T-helper 2 cell treated with Interferon-gamma antibody and Interleukin-4, amounts not matched to agents 5 μg/mL and 100 μg/mL, for 36 hours (primary cell): ENCODE data around the gene CSTF2T.
A peak's percentile ranks its signal among the peaks of the same experiment; 100 is the strongest.
"Not testable (repeated sequence)": the region's sequence is repeated elsewhere in the genome, so short reads cannot be mapped to it uniquely, and the experiment has no call there.

Experiments used
- DNase-seq: peaks from one replicate; pipeline ENCODE4 v3.0.0; 2021; ENCODE audit warnings: low spot score
- H3K27ac Mint-ChIP-seq: one replicate; pipeline ENCODE4 v1.8.0; 2021; ENCODE audit warnings: mild to moderate bottlenecking, mixed read lengths
- H3K27me3 Mint-ChIP-seq: one replicate; pipeline ENCODE4 v1.8.0; 2021; ENCODE audit warnings: low read depth, mixed read lengths
- H3K36me3 Mint-ChIP-seq: one replicate; pipeline ENCODE4 v1.8.0; 2021; ENCODE audit warnings: low read depth, mixed read lengths
- H3K4me1 Mint-ChIP-seq: one replicate; pipeline ENCODE4 v1.8.0; 2021; ENCODE audit warnings: low read depth, mixed read lengths
- H3K4me3 Mint-ChIP-seq: one replicate; pipeline ENCODE4 v1.8.0; 2022; ENCODE audit warnings: mild to moderate bottlenecking, moderate library complexity, mixed read lengths
- H3K9me3 Mint-ChIP-seq: one replicate; pipeline ENCODE4 v1.8.0; 2021; ENCODE audit warnings: mixed read lengths

CSTF2T gene

GRCh38 chr10:51709324-51709972 lies 10.1 kb upstream of the CSTF2T start:
- H3K9me3 Mint-ChIP-seq: peaks cover 6% of the 10 kb centered on the region
- no peak for DNase-seq
- no peaks in the 10 kb centered on the region for H3K27me3 Mint-ChIP-seq
- H3K27ac Mint-ChIP-seq: peak overlapping the region; percentile 15
- H3K4me1 Mint-ChIP-seq: peaks cover 55% of the 10 kb centered on the region
- peak overlapping the region; percentile 22 for H3K4me3 Mint-ChIP-seq
- H3K36me3 Mint-ChIP-seq: peaks cover 4% of the 10 kb centered on the region

DNA sequence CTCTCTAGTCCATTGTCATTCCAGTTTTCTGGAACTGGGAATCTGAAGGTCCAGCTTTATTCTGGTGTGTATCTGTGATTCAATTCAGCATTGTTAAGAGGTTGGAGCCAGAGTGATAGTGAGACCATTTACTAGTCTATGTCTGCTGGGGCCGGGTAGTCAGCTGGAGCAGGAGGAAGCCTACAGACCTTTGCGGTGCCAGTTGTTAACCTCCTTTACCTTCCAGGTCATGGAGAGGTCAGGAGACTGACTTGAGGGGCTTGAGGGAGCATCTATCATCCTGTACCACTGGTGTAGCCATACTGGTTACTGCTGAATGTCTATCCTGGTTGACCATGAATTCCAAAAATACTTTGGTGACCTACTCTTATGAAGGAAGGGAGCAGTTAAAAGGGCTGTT lies 9.2 kb upstream of the CSTF2T start:
- Mint-ChIP-seq H3K4me3 (peak overlapping the region; percentile 58), H3K27ac (peak overlapping the region; percentile 72), H3K36me3 (peaks cover 4% of the 10 kb centered on the region), H3K9me3 (peaks cover 6% of the 10 kb centered on the region), H3K27me3 (no peaks in the 10 kb centered on the region), H3K4me1 (peaks cover 58% of the 10 kb centered on the region)
- DNase-seq: no peak

DNA sequence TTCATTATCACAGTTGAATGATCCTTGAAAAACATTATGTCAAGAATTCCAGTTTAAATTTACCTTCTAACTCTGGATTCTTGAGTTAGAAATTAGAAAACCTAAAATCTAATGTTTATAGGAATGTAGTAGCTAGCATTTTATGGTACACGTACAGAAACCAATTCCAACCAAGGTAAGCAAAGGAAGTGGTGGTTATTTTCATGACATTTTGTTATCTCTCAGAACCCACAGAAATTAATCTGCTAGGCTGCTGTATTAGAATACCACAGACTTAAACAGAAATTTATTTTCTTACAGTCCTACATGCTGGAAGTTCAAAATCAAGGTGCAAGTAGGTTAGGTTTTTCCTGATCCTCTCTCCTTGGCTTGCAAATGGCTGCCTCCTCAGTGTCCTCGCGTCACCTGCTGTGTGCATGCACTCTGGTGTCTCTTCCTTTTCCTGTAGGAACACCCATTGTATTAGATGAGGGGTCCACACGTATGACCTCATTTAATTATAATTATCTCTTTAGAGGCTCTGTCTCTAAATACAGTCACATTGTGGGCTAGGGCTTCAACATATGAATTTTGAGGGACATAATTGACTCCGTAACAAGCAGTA lies 8.5 kb upstream of the CSTF2T start:
- peaks cover 6% of the 10 kb centered on the region for H3K9me3 Mint-ChIP-seq
- H3K36me3 Mint-ChIP-seq: peaks cover 8% of the 10 kb centered on the region
- H3K27ac Mint-ChIP-seq: peak overlapping the region; percentile 72

DNA sequence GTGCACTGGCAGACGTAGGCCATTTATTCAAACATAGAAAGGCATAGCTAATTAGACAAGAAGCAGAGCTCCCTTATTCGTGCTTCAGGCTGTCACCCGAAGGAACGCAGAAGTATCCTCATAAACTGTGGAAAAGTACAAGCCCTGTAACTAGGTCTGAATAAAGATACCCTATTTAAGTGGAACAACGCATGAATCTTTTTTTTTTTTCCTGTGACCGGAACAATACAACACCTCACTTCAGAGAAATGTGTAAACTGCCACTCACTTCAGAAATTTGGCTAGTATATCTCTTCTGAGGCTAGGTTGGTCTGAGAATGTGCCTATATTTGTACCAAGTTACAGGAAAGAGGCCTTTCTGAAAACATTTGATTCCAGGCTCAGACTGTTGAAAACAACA lies 8.0 kb upstream of the CSTF2T start:
- peaks cover 10% of the 10 kb centered on the region for H3K36me3 Mint-ChIP-seq
- no peaks in the 10 kb centered on the region for H3K27me3 Mint-ChIP-seq
- H3K27ac Mint-ChIP-seq: peak overlapping the region; percentile 72
- no peak for DNase-seq
- H3K4me3 Mint-ChIP-seq: peak overlapping the region; percentile 58
- H3K9me3 Mint-ChIP-seq: peaks cover 6% of the 10 kb centered on the region
- H3K4me1 Mint-ChIP-seq: peaks cover 60% of the 10 kb centered on the region

More for the DNA sequence above, 8.5 kb upstream of the CSTF2T start:
- no peak for DNase-seq
- Mint-ChIP-seq H3K27me3 (no peaks in the 10 kb centered on the region), H3K4me1 (peaks cover 60% of the 10 kb centered on the region), H3K4me3 (peak overlapping the region; percentile 58)

GRCh38 chr10:51706225-51706624 lies 6.8 kb upstream of the CSTF2T start:
- peaks cover 16% of the 10 kb centered on the region for H3K36me3 Mint-ChIP-seq
- DNase-seq: no peak
- peaks cover 56% of the 10 kb centered on the region for H3K4me1 Mint-ChIP-seq

GRCh38 chr10:51705774-51706173 lies 6.4 kb upstream of the CSTF2T start:
- peaks cover 57% of the 10 kb centered on the region for H3K4me1 Mint-ChIP-seq
- no peak for DNase-seq
- H3K27ac Mint-ChIP-seq: no peak overlapping the region
- H3K4me3 Mint-ChIP-seq: no peak overlapping the region
- H3K27me3 Mint-ChIP-seq: no peaks in the 10 kb centered on the region
- H3K36me3 Mint-ChIP-seq: peaks cover 17% of the 10 kb centered on the region
- peaks cover 4% of the 10 kb centered on the region for H3K9me3 Mint-ChIP-seq

More at GRCh38 chr10:51706225-51706624, 6.8 kb upstream of the CSTF2T start:
- Mint-ChIP-seq H3K9me3 (peaks cover 4% of the 10 kb centered on the region), H3K27ac (no peak overlapping the region), H3K27me3 (no peaks in the 10 kb centered on the region), H3K4me3 (no peak overlapping the region)

- Mint-ChIP-seq H3K27me3 (no peaks in the 10 kb centered on the region), H3K4me1 (peaks cover 51% of the 10 kb centered on the region), H3K36me3 (peaks cover 53% of the 10 kb centered on the region), H3K4me3 (peak overlapping the region; percentile 98), H3K9me3 (no peaks in the 10 kb centered on the region), H3K27ac (peak overlapping the region; percentile 100)
- DNase-seq: no peak
Measured at GRCh38 chr10:51700228-51700817, 928 bp upstream of the CSTF2T start.

DNA sequence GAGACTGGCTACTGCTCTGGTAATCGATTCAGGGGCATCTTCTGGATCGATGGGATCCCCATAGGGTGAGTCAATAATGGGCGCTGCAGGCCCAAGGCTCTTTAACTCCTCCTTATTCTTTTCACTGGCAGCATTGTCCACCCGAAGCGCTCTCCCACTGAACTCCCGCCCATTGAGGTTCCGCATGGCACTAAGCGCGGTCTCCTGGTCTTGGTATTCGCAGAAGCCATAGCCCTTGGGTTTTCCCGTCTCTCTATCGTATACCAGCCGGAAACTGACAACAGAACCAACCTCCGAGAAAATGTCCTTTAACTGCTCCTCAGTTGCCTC lies 285 bp downstream of the CSTF2T start:
- Mint-ChIP-seq H3K27me3 (no peaks in the 10 kb centered on the region), H3K36me3 (peaks cover 60% of the 10 kb centered on the region), H3K9me3 (no peaks in the 10 kb centered on the region), H3K4me3 (peak overlapping the region; percentile 98), H3K4me1 (peaks cover 52% of the 10 kb centered on the region), H3K27ac (peak overlapping the region; percentile 100)
- no peak for DNase-seq

- H3K4me1 Mint-ChIP-seq: peaks cover 52% of the 10 kb centered on the region
- no peaks in the 10 kb centered on the region for H3K9me3 Mint-ChIP-seq
- no peaks in the 10 kb centered on the region for H3K27me3 Mint-ChIP-seq
- peak overlapping the region; percentile 98 for H3K4me3 Mint-ChIP-seq
- DNase-seq: no peak
- H3K27ac Mint-ChIP-seq: peak overlapping the region; percentile 100
- peaks cover 60% of the 10 kb centered on the region for H3K36me3 Mint-ChIP-seq
Measured at GRCh38 chr10:51698473-51699063, 827 bp downstream of the CSTF2T start.

- Mint-ChIP-seq H3K4me1 (peaks cover 42% of the 10 kb centered on the region), H3K27ac (no peak overlapping the region), H3K4me3 (peak overlapping the region; percentile 49), H3K36me3 (peaks cover 47% of the 10 kb centered on the region), H3K9me3 (no peaks in the 10 kb centered on the region), H3K27me3 (no peaks in the 10 kb centered on the region)
- no peak for DNase-seq
Measured at GRCh38 chr10:51696251-51696650, 3.1 kb downstream of the CSTF2T start.

DNA sequence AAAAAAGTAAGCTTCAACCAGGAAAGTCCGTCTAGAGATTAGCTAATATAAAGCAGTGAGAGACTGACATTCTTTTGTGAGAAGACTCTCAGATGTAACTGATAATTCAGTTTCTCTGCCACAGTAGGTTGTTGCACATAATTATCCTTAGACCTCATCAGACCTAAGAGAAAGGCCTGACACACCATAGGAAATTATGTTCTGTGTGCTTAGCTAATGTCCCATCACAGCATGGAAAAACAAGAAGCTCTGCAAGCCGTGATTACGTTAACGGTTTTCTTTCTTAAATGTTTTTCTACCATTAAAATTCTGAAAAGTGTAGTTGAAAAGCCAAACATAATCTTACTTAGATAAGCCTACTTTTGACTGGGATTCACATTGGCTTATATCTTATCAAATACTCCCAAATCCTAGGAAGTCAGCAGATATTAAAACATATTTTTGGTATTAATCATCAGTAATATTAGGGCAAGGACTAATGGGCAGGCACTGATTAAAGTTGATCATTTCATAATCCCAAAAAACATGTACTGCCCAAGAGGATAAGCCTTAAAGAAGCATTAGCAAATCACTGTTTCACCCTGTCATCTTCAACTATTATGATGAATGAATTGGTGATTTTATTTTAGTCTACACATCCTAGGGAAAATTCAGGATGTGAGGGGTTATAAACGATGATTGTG lies 5.2 kb downstream of the CSTF2T start:
- H3K4me3 Mint-ChIP-seq: no peak overlapping the region
- H3K4me1 Mint-ChIP-seq: peaks cover 35% of the 10 kb centered on the region
- H3K27ac Mint-ChIP-seq: no peak overlapping the region
- H3K27me3 Mint-ChIP-seq: no peaks in the 10 kb centered on the region
- no peak for DNase-seq
- peaks cover 7% of the 10 kb centered on the region for H3K9me3 Mint-ChIP-seq
- H3K36me3 Mint-ChIP-seq: peaks cover 44% of the 10 kb centered on the region

- H3K27me3 Mint-ChIP-seq: peaks cover 4% of the 10 kb centered on the region
- peaks cover 17% of the 10 kb centered on the region for H3K4me1 Mint-ChIP-seq
- peaks cover 16% of the 10 kb centered on the region for H3K36me3 Mint-ChIP-seq
- no peak overlapping the region for H3K27ac Mint-ChIP-seq
- peaks cover 10% of the 10 kb centered on the region for H3K9me3 Mint-ChIP-seq
- DNase-seq: no peak
- H3K4me3 Mint-ChIP-seq: no peak overlapping the region
Measured at GRCh38 chr10:51691135-51691534, 8.3 kb downstream of the CSTF2T start.

- peaks cover 10% of the 10 kb centered on the region for H3K9me3 Mint-ChIP-seq
- peaks cover 4% of the 10 kb centered on the region for H3K27me3 Mint-ChIP-seq
- H3K4me1 Mint-ChIP-seq: peaks cover 2% of the 10 kb centered on the region
- no peak for DNase-seq
- no peak overlapping the region for H3K4me3 Mint-ChIP-seq
- peaks cover under 1% of the 10 kb centered on the region for H3K36me3 Mint-ChIP-seq
- no peak overlapping the region for H3K27ac Mint-ChIP-seq
Measured at GRCh38 chr10:51689536-51689935, 9.9 kb downstream of the CSTF2T start.

GRCh38 chr10:51688826-51689225 lies 10.6 kb downstream of the CSTF2T start:
- not testable (repeated sequence) for H3K4me1 Mint-ChIP-seq, H3K27me3 Mint-ChIP-seq, H3K27ac Mint-ChIP-seq, DNase-seq, H3K9me3 Mint-ChIP-seq, H3K36me3 Mint-ChIP-seq, H3K4me3 Mint-ChIP-seq
